Osteoblast (primary cell): Measurements from ENCODE around the gene PIK3AP1. TPM values are rescaled to one million over a fixed set of nuclear protein-coding genes. Genes with fewer than 3 reads are reported as not detected.

Experiments
- DNase-seq: peaks from one replicate; pipeline ENCODE4 v3.0.0; 2011; ENCODE audit warnings: low spot score, mixed read lengths; ENCODE audit not compliant: insufficient read length; ENCODE audit errors: missing footprints
- H2AFZ ChIP-seq: 2 replicates; pipeline ENCODE4 v1.6.0; 2011; ENCODE audit warnings: mild to moderate bottlenecking, low read length
- H3K27ac ChIP-seq: 2 replicates; pipeline ENCODE4 v1.5.1; 2011; ENCODE audit warnings: mild to moderate bottlenecking, low read depth, low read length, moderate library complexity
- H3K27me3 ChIP-seq: 2 replicates; pipeline ENCODE4 v1.6.0; 2012; ENCODE audit warnings: mild to moderate bottlenecking, control low read depth, inconsistent platforms, low read length, moderate library complexity; ENCODE audit not compliant: insufficient read depth
- H3K36me3 ChIP-seq: 2 replicates; pipeline ENCODE4 v1.5.1; 2011; ENCODE audit warnings: mild to moderate bottlenecking, low read length, control low read depth, moderate library complexity; ENCODE audit not compliant: insufficient read depth
- H3K4me1 ChIP-seq: 2 replicates; pipeline ENCODE4 v1.5.1; 2011; ENCODE audit warnings: mild to moderate bottlenecking, low read length, control low read depth, moderate library complexity; ENCODE audit not compliant: insufficient read depth
- H3K4me2 ChIP-seq: 2 replicates; pipeline ENCODE4 v1.6.0; 2011; ENCODE audit warnings: mild to moderate bottlenecking, low read length; ENCODE audit not compliant: insufficient read depth
- H3K4me3 ChIP-seq: fragments of 200-600 bp; sonication (generic); 3 replicates; pipeline ENCODE4 v1.5.1; 2012; ENCODE audit warnings: mild to moderate bottlenecking, low read length, inconsistent platforms; ENCODE audit not compliant: insufficient read depth
- H3K79me2 ChIP-seq: 2 replicates; pipeline ENCODE4 v1.6.0; 2012; ENCODE audit warnings: mild to moderate bottlenecking, low read length, control low read depth, inconsistent platforms; ENCODE audit not compliant: insufficient read depth
- H3K9me3 ChIP-seq: 2 replicates; pipeline ENCODE4 v1.5.1; 2011; ENCODE audit warnings: low read depth, low read length, control low read depth
- H4K20me1 ChIP-seq: 2 replicates; pipeline ENCODE4 v1.6.0; 2012; ENCODE audit warnings: mild to moderate bottlenecking, low read length, control low read depth; ENCODE audit not compliant: insufficient read depth
- CTCF ChIP-seq: IDR thresholded peaks from 2 replicates; pipeline ENCODE4 v1.5.1; 2011; ENCODE audit warnings: mild to moderate bottlenecking, low read depth, low read length, moderate library complexity; ENCODE audit errors: extremely low read depth
- total RNA-seq: library from RNA; depleted of rRNA; stranded (reverse); fragments of >200 nt; gene quantifications from 2 replicates; pipeline ENCODE4 v1.2.3, GENCODE V29; 2012

The PIK3AP1 gene
- total RNA-seq, 1 donor, result 0.36 TPM

DNA sequence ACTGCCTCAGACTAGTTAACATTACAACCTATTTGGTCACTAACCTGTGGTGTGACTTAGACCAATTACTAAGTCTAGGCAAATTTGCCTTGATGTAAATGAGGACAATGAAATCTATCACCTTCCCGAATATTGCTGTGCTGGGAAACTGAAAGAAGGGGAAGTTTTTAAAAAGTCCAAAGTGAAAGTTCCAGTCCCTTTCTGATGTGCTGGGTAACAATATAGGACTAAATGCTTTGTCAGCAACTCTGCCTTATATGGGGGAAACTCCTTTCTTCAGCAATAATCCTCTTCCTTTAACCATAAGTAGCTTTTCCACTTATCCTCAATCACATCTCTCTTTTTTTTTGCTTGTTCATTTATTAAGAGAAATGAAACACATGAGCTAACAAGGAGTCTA is 3.9 kb downstream of the PIK3AP1 start:
- DNase-seq, result no peak
- no peak overlapping the region for H3K4me2 ChIP-seq
- no peaks in the 10 kb centered on the region for H3K79me2 ChIP-seq
- H3K9me3 ChIP-seq, result no peaks in the 10 kb centered on the region
- no peak overlapping the region for H3K27ac ChIP-seq
- no peak overlapping the region for H3K4me3 ChIP-seq
- no peaks in the 10 kb centered on the region for H3K4me1 ChIP-seq
- peaks cover 29% of the 10 kb centered on the region for H3K27me3 ChIP-seq
- H2AFZ ChIP-seq, result no peak overlapping the region
- no peaks in the 10 kb centered on the region for H4K20me1 ChIP-seq
- H3K36me3 ChIP-seq, result no peaks in the 10 kb centered on the region
- no peak for TF ChIP-seq CTCF

DNA sequence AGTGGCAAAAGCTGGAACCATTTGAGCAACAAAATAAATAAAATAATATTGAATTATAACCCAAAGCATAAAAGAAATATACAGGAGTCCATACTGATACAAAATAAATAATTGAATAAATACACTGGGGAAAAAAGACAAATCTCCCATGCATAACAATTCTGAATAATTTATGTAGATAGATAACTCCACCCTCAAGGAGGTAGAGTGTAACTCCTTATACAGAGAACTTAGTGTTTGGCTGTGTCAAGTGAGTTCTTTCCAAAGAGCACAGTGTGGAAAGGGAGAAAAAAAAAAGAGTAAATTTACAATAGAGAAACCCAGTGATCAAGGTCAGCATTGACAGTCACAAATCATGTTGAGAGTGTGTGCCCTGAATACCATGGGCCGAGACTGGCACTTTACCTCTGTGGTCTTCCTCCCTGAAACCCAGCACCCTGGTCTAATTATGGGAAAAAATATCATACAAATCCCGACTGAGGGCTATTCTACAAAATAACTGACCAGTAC is 5.5 kb downstream of the PIK3AP1 start:
- no peaks in the 10 kb centered on the region for H3K36me3 ChIP-seq
- H3K4me1 ChIP-seq, result no peaks in the 10 kb centered on the region
- no peaks in the 10 kb centered on the region for H3K79me2 ChIP-seq
- H2AFZ ChIP-seq, result no peak overlapping the region
- no peak for TF ChIP-seq CTCF
- H3K9me3 ChIP-seq, result no peaks in the 10 kb centered on the region
- no peak for DNase-seq
- H3K27ac ChIP-seq, result no peak overlapping the region
- H3K27me3 ChIP-seq, result peaks cover 14% of the 10 kb centered on the region
- no peak overlapping the region for H3K4me3 ChIP-seq
- no peaks in the 10 kb centered on the region for H4K20me1 ChIP-seq
- no peak overlapping the region for H3K4me2 ChIP-seq

DNA sequence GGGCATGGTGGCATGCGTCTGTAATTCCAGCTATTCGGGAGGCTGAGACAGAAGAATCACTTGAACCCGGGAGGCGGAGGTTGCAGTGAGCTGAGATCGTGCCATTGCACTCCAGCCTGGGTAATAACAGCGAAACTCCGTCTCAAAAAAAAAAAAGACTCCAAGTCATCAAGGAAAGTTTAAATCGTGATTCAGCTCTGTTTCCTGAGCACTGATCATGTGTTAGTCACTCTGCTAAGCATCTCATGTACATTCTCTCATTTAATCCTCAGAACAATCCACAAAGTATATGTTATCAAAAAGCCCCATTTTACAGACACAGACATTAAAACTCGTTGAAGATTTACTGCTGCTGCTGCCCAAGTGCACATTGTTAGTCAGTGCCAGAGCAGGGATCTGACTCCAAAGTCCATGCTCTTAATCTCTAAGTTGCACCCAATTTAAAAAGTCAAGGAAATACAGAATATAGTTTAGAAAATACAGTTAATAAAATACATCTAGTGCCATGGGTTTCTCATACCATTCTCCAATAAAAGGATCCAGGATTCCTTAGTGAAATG is 6.2 kb downstream of the PIK3AP1 start:
- Histone ChIP-seq H3K36me3 (no peaks in the 10 kb centered on the region), H3K9me3 (no peaks in the 10 kb centered on the region), H3K4me1 (no peaks in the 10 kb centered on the region), H3K4me3 (no peak overlapping the region), H3K4me2 (no peak overlapping the region), H2AFZ (no peak overlapping the region), H3K27me3 (peaks cover 7% of the 10 kb centered on the region), H3K27ac (no peak overlapping the region), H4K20me1 (no peaks in the 10 kb centered on the region), H3K79me2 (no peaks in the 10 kb centered on the region)
- TF ChIP-seq CTCF, result no peak
- no peak for DNase-seq

DNA sequence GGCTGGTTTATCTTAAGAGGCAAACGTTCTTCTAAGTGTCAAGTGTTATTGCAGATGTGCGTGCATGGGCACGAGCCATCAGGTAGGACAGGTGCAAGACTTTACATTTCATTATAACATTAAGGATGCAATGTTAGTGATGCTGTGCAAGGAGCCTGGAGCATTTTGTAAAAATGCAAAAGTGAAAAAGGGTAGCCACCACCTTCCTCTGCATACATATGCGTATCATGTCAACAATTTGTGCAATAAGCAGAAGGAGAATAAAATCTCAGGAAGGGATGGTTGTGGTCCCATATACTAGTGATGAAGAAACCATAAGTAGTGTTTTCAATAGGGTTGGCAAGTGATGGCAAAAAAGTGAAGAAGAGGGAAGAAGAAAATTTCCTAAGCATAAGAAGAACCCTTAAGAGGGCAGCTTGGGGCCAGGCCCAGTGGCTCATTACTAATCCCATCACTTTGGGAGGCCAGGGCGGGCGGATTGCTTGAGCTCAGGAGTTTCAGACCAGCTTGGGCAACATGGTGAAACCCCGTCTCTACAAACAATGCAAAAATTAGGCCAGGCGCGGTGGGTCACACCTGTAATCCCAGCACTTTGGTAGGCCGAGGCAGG is 7.5 kb downstream of the PIK3AP1 start:
- no peaks in the 10 kb centered on the region for H3K79me2 ChIP-seq
- no peak overlapping the region for H3K4me2 ChIP-seq
- H3K27ac ChIP-seq, result no peak overlapping the region
- no peak for TF ChIP-seq CTCF
- H3K36me3 ChIP-seq, result no peaks in the 10 kb centered on the region
- DNase-seq, result no peak
- H3K27me3 ChIP-seq, result no peaks in the 10 kb centered on the region
- no peak overlapping the region for H3K4me3 ChIP-seq
- H2AFZ ChIP-seq, result no peak overlapping the region
- no peaks in the 10 kb centered on the region for H3K4me1 ChIP-seq
- no peaks in the 10 kb centered on the region for H4K20me1 ChIP-seq
- no peaks in the 10 kb centered on the region for H3K9me3 ChIP-seq
